ENCODE results near the gene CHRNE. TPM values are rescaled to one million over a fixed set of nuclear protein-coding genes. Genes with fewer than 3 reads are reported as not detected.
"Not testable (repeated sequence)": the region's sequence is repeated elsewhere in the genome, so short reads cannot be mapped to it uniquely, and the experiment has no call there.

CHRNE gene
- total and polyA plus RNA-seq, 2 of the 8 experiments (the other 6 are each of a cell fraction or from before 2014, with no cell fraction given), result 0.15 to 0.33 TPM

- H4K20me1 ChIP-seq (replicated peaks in 1 of 2; ENCODE audit: control insufficient read depth in 1 of 2, insufficient read depth in 2 of 2, low read length in 2 of 2); H3K79me2 ChIP-seq (ENCODE audit: control insufficient read depth in 1 of 2, insufficient read depth in 2 of 2, low read length in 2 of 2); H2BK12ac ChIP-seq (ENCODE audit: low read depth, low read length); H3K14ac ChIP-seq (ENCODE audit: insufficient read length); H3K23me2 ChIP-seq (ENCODE audit: low read depth, low read length); H4K91ac ChIP-seq (replicated peaks; ENCODE audit: insufficient read length, low read length); H2AFZ ChIP-seq (ENCODE audit: low read length); H3K23ac ChIP-seq (ENCODE audit: insufficient read length); H3K79me1 ChIP-seq (ENCODE audit: low read depth, low read length); H2BK15ac ChIP-seq (ENCODE audit: low read length); H3K27me3 ChIP-seq (replicated peaks in 1 of 4; ENCODE audit: control insufficient read depth in 3 of 4, extremely low read depth in 1 of 4, insufficient read depth in 3 of 4, low read length in 3 of 4); H3K4me3 ChIP-seq (ENCODE audit: extremely low read depth in 1 of 4, insufficient read depth in 2 of 4, low read depth in 3 of 4, low read length in 4 of 4); H3K4me2 ChIP-seq (ENCODE audit: insufficient read depth in 1 of 2, low read depth in 2 of 2, low read length in 2 of 2); H3K36me3 ChIP-seq (ENCODE audit: control insufficient read depth in 2 of 4, insufficient read depth in 4 of 4, low read length in 3 of 4); FAIRE-seq; H4K5ac ChIP-seq (ENCODE audit: insufficient read length, low read depth, low read length); DNase-seq (ENCODE audit: low read depth in 1 of 2, low spot score in 2 of 2); H3K9ac ChIP-seq (replicated peaks in 1 of 4; ENCODE audit: extremely low read depth in 1 of 4, low read depth in 3 of 4, low read length in 3 of 4); H2BK20ac ChIP-seq (ENCODE audit: low read length); H3K18ac ChIP-seq (ENCODE audit: extremely low read depth, low read length); H3K56ac ChIP-seq (replicated peaks; ENCODE audit: insufficient read length, low read depth, low read length); H3K27ac ChIP-seq (ENCODE audit: low read depth, low read length); H3K4me1 ChIP-seq (replicated peaks in 1 of 4; ENCODE audit: control insufficient read depth in 3 of 4, insufficient read depth in 4 of 4, low read length in 3 of 4); H2BK5ac ChIP-seq (ENCODE audit: low read depth, low read length); H2BK120ac ChIP-seq (replicated peaks; ENCODE audit: low read depth, low read length); H4K8ac ChIP-seq (ENCODE audit: extremely low read depth, insufficient read depth, low read length); H3K9me3 ChIP-seq (ENCODE audit: insufficient read depth in 2 of 2, low read depth in 1 of 2, low read length in 1 of 2); H2AK5ac ChIP-seq (ENCODE audit: low read depth, low read length); H3K4ac ChIP-seq (replicated peaks; ENCODE audit: insufficient read length, low read depth, low read length): not testable (repeated sequence)
- 98% methylated on average over 5 of the region's 5 CpGs; no CpG with 5 or more reads in 1 of the 2 experiments for WGBS, 2 experiments (ENCODE audit: extremely low coverage in 1 of 2, insufficient coverage in 1 of 2, insufficient read length in 1 of 2, insufficient replicate concordance in 2 of 2, low coverage in 1 of 2, low lambda C conversion rate in 2 of 2, missing lambda C conversion rate in 1 of 2)
- ChIA-PET POLR2A (ENCODE audit: partially characterized antibody) (interaction anchor here (0.6 to 1.4 kb wide), 4 partner anchors 12 to 37 kb away, joined by 3 to 4 read pairs (median 4); no protein-coding TSS in a partner anchor), CTCF (ENCODE audit: partially characterized antibody) (interaction anchor here (0.6 to 2.5 kb wide), 7 partner anchors 9 to 1569 kb away, joined by 3 to 13 read pairs (median 4); partner anchors contain the start of gene C17orf114)
Observed at GRCh38 chr17:4867535-4867934, 35.4 kb downstream of the CHRNE start.

Measured in H1 (cell line).